ENCODE results near the gene CCNI.

DNA sequence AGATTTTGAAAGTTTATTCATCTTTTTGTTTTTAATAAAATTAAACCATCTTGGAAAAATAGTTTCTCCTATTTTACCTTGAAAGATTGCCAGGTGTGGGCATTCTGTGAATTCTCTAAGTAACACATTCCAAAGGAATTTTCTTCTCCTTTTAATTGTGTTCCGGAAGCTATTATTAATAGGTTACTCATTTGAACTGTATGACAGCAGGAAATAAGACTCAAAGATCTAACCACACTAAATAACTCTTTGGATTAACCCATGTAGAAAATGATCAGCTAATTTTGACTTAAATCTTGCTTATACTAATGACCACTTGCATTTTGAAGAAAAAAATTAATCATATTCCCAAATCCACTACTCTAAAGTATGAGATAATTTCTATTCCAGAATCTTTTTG, 17.6 kb upstream of the CCNI start:
- TF ChIP-seq, protein P1, sequence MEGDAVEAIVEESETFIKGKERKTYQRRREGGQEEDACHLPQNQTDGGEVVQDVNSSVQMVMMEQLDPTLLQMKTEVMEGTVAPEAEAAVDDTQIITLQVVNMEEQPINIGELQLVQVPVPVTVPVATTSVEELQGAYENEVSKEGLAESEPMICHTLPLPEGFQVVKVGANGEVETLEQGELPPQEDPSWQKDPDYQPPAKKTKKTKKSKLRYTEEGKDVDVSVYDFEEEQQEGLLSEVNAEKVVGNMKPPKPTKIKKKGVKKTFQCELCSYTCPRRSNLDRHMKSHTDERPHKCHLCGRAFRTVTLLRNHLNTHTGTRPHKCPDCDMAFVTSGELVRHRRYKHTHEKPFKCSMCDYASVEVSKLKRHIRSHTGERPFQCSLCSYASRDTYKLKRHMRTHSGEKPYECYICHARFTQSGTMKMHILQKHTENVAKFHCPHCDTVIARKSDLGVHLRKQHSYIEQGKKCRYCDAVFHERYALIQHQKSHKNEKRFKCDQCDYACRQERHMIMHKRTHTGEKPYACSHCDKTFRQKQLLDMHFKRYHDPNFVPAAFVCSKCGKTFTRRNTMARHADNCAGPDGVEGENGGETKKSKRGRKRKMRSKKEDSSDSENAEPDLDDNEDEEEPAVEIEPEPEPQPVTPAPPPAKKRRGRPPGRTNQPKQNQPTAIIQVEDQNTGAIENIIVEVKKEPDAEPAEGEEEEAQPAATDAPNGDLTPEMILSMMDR (IDR thresholded peaks at IDR 0.05; ENCODE audit: low read length) = no peak
- TF ChIP-seq EZH2 (IDR thresholded peaks at IDR 0.05; ENCODE audit: borderline replicate concordance, low read length) = no peak
